HCT116 (cell line): Measurements from ENCODE around the gene CHMP4B. TPM values are rescaled to one million over a fixed set of nuclear protein-coding genes. Genes with fewer than 3 reads are reported as not detected.
A peak's percentile ranks its signal among the peaks of the same experiment; 100 is the strongest.

Experiments used
- ATAC-seq: fragments of 200-7000 bp; cut with Tn5 transposase; 2 replicates; pipeline ENCODE4 v1.9.1; 2020; ENCODE audit warnings: mild to moderate bottlenecking, moderate library complexity
- BruUV-seq: library from RNA; stranded (reverse); fragments of 400-500 nt; replicated peaks from 2 replicates; lab custom pipeline; 2021; lab: Mats Ljungman, UMichigan
- CTCF ChIA-PET: fragments of 300-600 bp; sonication (Branson Sonifier 250); formaldehyde crosslinking; loops from one replicate; lab custom pipeline; 2021; ENCODE audit warnings: antibody characterized with exemption; lab: Charles Lee
- POLR2A ChIA-PET: fragments of 300-600, 350-600 bp; sonication (Branson Sonifier 250); formaldehyde crosslinking; loops from one replicate; lab custom pipeline; 2021; ENCODE audit warnings: antibody characterized with exemption; lab: Charles Lee
- RAD21 ChIA-PET, 2 experiments: fragments of 300-600 bp; sonication (Branson Sonifier 250); formaldehyde crosslinking; loops; one replicate each; lab custom pipeline; 2023; ENCODE audit warnings: low total read pairs in 2 of 2; ENCODE audit not compliant: uncharacterized antibody in 2 of 2, unreplicated experiment in 2 of 2, low non-redundant PET in 1 of 2; lab: Charles Lee
- DNase-seq: peaks from one replicate; pipeline ENCODE4 v3.0.0-alpha.2; 2010; ENCODE audit warnings: low read depth, low spot score
- H2AFZ ChIP-seq: fragments of 200-600 bp; shearing (Covaris generic), sonication (generic); 2 replicates; pipeline ENCODE4 v1.6.1; 2017; ENCODE audit warnings: low read depth, mixed run types, mixed read lengths, antibody characterized with exemption, low read length; ENCODE audit not compliant: poor library complexity, severe bottlenecking
- H3K27ac ChIP-seq: 2 replicates; pipeline ENCODE4 v1.5.1; 2012; ENCODE audit warnings: low read depth, low read length
- H3K27me3 ChIP-seq: fragments of 200-600 bp; sonication (generic); 2 replicates; pipeline ENCODE4 v1.6.1; 2016; ENCODE audit warnings: mixed run types, low read length, mixed read lengths; ENCODE audit not compliant: insufficient read depth
- H3K36me3 ChIP-seq, 2 experiments: fragments of 200-500 bp in 1 of 2; fragments of 200-600 bp in 1 of 2; sonication (Bioruptor generic) in 1 of 2; sonication (generic) in 1 of 2; 2 replicates each; pipeline versions ENCODE4 v1.5.1 to v1.6.1; 2014 to 2016; ENCODE audit warnings: low read length in 2 of 2, inconsistent platforms in 1 of 2, mixed read lengths in 1 of 2, mixed run types in 1 of 2; ENCODE audit not compliant: insufficient read depth in 2 of 2, control insufficient read depth in 1 of 2
- H3K4me1 ChIP-seq, 2 experiments: fragments of 200-600 bp in 1 of 2; sonication (generic) in 1 of 2; 2 replicates each; pipeline versions ENCODE4 v1.5.1 to v1.6.1; 2012 to 2017; ENCODE audit warnings: low read length in 2 of 2, inconsistent platforms in 1 of 2, mild to moderate bottlenecking in 1 of 2, mixed read lengths in 1 of 2, mixed run types in 1 of 2, moderate library complexity in 1 of 2; ENCODE audit not compliant: insufficient read depth in 2 of 2, control insufficient read depth in 1 of 2
- H3K4me2 ChIP-seq: fragments of 200-600 bp; sonication (generic); 2 replicates; pipeline ENCODE4 v1.6.1; 2017; ENCODE audit warnings: mixed run types, low read length, mixed read lengths
- H3K4me3 ChIP-seq, 2 experiments: fragments of 200-600 bp in 1 of 2; sonication (generic) in 1 of 2; replicated peaks in 1 of 2; 2 replicates each; pipeline ENCODE4 v1.5.1; 2011 to 2016; ENCODE audit warnings: low read length in 2 of 2, control low read depth in 1 of 2, low read depth in 1 of 2, mild to moderate bottlenecking in 1 of 2, mixed read lengths in 1 of 2, mixed run types in 1 of 2
- H3K79me2 ChIP-seq: fragments of 200-600 bp; sonication (generic); 2 replicates; pipeline ENCODE4 v1.6.1; 2017; ENCODE audit warnings: mild to moderate bottlenecking, mixed run types, low read length, moderate library complexity, mixed read lengths; ENCODE audit not compliant: insufficient read depth
- H3K9ac ChIP-seq: fragments of 200-600 bp; sonication (generic); 2 replicates; pipeline ENCODE4 v1.6.1; 2016; ENCODE audit warnings: low read length, mixed read lengths
- H3K9me2 ChIP-seq: fragments of 200-600 bp; sonication (generic), shearing (Covaris generic); 2 replicates; pipeline ENCODE4 v1.6.1; 2017; ENCODE audit warnings: mixed run types, mild to moderate bottlenecking, moderate library complexity; ENCODE audit not compliant: insufficient read depth
- H3K9me3 ChIP-seq, 2 experiments: fragments of 200-500 bp in 1 of 2; fragments of 200-600 bp in 1 of 2; sonication (Bioruptor generic) in 1 of 2; sonication (generic) in 1 of 2; 2 replicates each; pipeline ENCODE4 v1.6.1; 2014 to 2017; ENCODE audit warnings: low read length in 2 of 2, mixed read lengths in 2 of 2, inconsistent platforms in 1 of 2, low read depth in 1 of 2, mild to moderate bottlenecking in 1 of 2, mixed run types in 1 of 2, moderate library complexity in 1 of 2; ENCODE audit not compliant: control insufficient read depth in 1 of 2, insufficient read depth in 1 of 2
- H4K20me1 ChIP-seq: fragments of 200-600 bp; sonication (generic), shearing (Covaris generic); 2 replicates; pipeline ENCODE4 v1.6.1; 2017; ENCODE audit warnings: mixed run types, mild to moderate bottlenecking, moderate library complexity; ENCODE audit not compliant: insufficient read depth
- CBX3 ChIP-seq: IDR thresholded peaks from 2 replicates; pipeline ENCODE4 v1.6.1; 2012; ENCODE audit warnings: low read depth
- CEBPB ChIP-seq: IDR thresholded peaks from 2 replicates; pipeline ENCODE4 v1.6.1; 2012; ENCODE audit warnings: low read depth
- EGR1 ChIP-seq: IDR thresholded peaks from 2 replicates; pipeline ENCODE4 v1.6.1; 2012; ENCODE audit warnings: low read depth
- ELF1 ChIP-seq: IDR thresholded peaks from 2 replicates; pipeline ENCODE4 v1.6.1; 2012; ENCODE audit warnings: low read depth, borderline replicate concordance
- EZH2 ChIP-seq: fragments of 200-600 bp; sonication (generic); IDR thresholded peaks from 2 replicates; pipeline ENCODE4 v1.6.1; 2017; ENCODE audit warnings: antibody characterized with exemption, mixed run types
- EZH2phosphoT487 ChIP-seq: fragments of 200-600 bp; IDR thresholded peaks from 2 replicates; pipeline ENCODE4 v1.6.1; 2018; ENCODE audit warnings: antibody characterized with exemption, borderline replicate concordance
- FOSL1 ChIP-seq: IDR thresholded peaks from 2 replicates; pipeline ENCODE4 v1.6.1; 2012; ENCODE audit warnings: low read depth
- MAX ChIP-seq: IDR thresholded peaks from 2 replicates; pipeline ENCODE4 v1.6.1; 2012
- POLR2A ChIP-seq: IDR thresholded peaks from 2 replicates; pipeline ENCODE4 v1.7.0; 2011; ENCODE audit warnings: borderline replicate concordance; ENCODE audit not compliant: insufficient read depth, insufficient read length; ENCODE audit errors: extremely low read depth
- POLR2AphosphoS5 ChIP-seq: IDR thresholded peaks from 2 replicates; pipeline ENCODE4 v1.6.1; 2011; ENCODE audit warnings: mild to moderate bottlenecking, low read depth, low read length, moderate library complexity
- RAD21 ChIP-seq: IDR thresholded peaks from 2 replicates; pipeline ENCODE4 v1.6.1; 2012; ENCODE audit warnings: low read depth, mild to moderate bottlenecking
- SIN3A ChIP-seq: IDR thresholded peaks from 2 replicates; pipeline ENCODE4 v1.6.1; 2012; ENCODE audit warnings: low read depth
- SP1 ChIP-seq: IDR thresholded peaks from 2 replicates; pipeline ENCODE4 v1.6.1; 2012; ENCODE audit warnings: low read depth
- SRF ChIP-seq: IDR thresholded peaks from 2 replicates; pipeline ENCODE4 v1.6.1; 2012; ENCODE audit warnings: low read depth
- YY1 ChIP-seq: IDR thresholded peaks from 2 replicates; pipeline ENCODE4 v1.6.1; 2011; ENCODE audit warnings: low read length, low read depth, moderate library complexity, mild to moderate bottlenecking; ENCODE audit not compliant: insufficient replicate concordance; ENCODE audit errors: extremely low read depth
- ZFX ChIP-seq: fragments of 450-650 bp; IDR thresholded peaks from 2 replicates; pipeline ENCODE4 v1.6.1; 2017
- intact Hi-C: fragments of 100-400 bp; cut with micrococcal nuclease; formaldehyde crosslinking; loops from 2 replicates; pipeline ENCODE4 v1.10.0; 2022
- total RNA-seq: library from RNA; stranded (reverse); gene quantifications from one replicate; pipeline ENCODE4 v1.2.1, GENCODE V29; 2021; ENCODE audit not compliant: unreplicated experiment
- TF ChIP-seq, protein P1 (sequence below): IDR thresholded peaks from 2 replicates; pipeline ENCODE4 v1.6.1; 2012; ENCODE audit warnings: low read depth

CHMP4B gene
- total RNA-seq, 1 experiment from 2014 or later, result 56.9 TPM

DNA sequence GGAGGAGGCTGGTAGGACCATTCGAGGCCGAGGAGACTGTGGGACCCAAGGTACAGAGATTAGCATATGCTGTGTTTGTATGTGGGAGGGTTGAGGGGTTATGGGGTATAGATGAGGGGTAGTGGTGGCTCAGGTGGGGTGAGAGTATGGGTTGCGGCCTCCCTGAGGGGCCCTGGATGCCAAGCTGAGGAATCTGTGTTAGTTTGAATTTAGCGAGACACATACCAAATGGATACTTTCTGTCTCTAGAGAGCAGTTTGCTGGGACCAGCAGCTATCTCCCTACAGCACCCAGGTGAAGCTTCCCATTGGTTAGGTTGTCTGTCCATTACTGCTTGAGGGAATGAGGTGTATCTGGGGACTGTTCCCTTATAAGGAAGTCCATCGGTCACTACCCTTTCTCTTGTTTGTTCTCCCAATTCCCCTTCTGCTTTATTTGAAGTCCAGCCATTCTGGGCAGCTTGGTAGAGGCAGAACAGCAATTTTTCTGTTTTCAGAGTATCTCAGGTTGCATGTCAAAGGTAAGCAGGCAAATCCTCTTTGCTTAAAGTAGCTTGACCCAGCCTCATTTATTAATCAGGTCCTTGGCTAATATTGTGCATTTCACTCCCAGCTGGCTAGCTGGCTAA lies 15.2 kb downstream of the CHMP4B start:
- intact Hi-C loops, result no loop called here
- ChIA-PET RAD21 (no interaction called here), POLR2A (no interaction called here)

DNA sequence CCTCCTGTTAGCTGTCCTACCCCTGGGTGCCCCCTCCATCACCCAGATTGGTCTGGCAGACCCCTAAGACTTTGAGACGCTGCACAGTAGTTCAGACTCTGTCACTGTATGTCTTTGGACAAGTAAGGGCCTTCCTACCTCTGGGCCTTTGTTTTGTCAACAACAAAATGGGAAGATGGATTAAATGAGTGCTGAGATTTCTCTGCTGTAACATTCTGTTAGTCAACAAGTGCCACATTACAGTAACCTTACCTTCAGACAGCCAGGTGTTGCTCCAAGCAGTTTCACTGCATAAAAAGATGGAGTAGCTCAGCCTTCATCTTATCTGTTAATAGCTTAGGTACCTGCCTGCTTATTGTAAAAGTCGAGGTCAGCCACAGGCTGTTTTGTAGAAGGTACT lies 16.0 kb downstream of the CHMP4B start:
- no TSS peak for BruUV-seq
- no peaks in the 10 kb centered on the region for H4K20me1 ChIP-seq
- intact Hi-C loops, result no loop called here
- no peaks in the 10 kb centered on the region for H3K9me2 ChIP-seq
- ChIA-PET CTCF (no interaction called here), POLR2A (no interaction called here), RAD21 (no interaction called here)
- DNase-seq, result no peak
- no peaks in the 10 kb centered on the region for H3K36me3 ChIP-seq
- H3K27me3 ChIP-seq, result no peaks in the 10 kb centered on the region
- H3K9me3 ChIP-seq, result no peaks in the 10 kb centered on the region
- ATAC-seq, result no peak
- H3K4me2 ChIP-seq, result no peak overlapping the region
- H3K27ac ChIP-seq, result no peak overlapping the region
- H3K79me2 ChIP-seq, result peaks cover 67% of the 10 kb centered on the region
- no peak overlapping the region for H3K4me3 ChIP-seq
- no peak overlapping the region for H2AFZ ChIP-seq
- H3K9ac ChIP-seq, result no peak overlapping the region
- 0 out of 4 replicates have a peak, but pooled peaks cover 0 to 4% of the 10 kb centered on the region in 2 experiments for H3K4me1 ChIP-seq
- TF ChIP-seq, protein P1, sequence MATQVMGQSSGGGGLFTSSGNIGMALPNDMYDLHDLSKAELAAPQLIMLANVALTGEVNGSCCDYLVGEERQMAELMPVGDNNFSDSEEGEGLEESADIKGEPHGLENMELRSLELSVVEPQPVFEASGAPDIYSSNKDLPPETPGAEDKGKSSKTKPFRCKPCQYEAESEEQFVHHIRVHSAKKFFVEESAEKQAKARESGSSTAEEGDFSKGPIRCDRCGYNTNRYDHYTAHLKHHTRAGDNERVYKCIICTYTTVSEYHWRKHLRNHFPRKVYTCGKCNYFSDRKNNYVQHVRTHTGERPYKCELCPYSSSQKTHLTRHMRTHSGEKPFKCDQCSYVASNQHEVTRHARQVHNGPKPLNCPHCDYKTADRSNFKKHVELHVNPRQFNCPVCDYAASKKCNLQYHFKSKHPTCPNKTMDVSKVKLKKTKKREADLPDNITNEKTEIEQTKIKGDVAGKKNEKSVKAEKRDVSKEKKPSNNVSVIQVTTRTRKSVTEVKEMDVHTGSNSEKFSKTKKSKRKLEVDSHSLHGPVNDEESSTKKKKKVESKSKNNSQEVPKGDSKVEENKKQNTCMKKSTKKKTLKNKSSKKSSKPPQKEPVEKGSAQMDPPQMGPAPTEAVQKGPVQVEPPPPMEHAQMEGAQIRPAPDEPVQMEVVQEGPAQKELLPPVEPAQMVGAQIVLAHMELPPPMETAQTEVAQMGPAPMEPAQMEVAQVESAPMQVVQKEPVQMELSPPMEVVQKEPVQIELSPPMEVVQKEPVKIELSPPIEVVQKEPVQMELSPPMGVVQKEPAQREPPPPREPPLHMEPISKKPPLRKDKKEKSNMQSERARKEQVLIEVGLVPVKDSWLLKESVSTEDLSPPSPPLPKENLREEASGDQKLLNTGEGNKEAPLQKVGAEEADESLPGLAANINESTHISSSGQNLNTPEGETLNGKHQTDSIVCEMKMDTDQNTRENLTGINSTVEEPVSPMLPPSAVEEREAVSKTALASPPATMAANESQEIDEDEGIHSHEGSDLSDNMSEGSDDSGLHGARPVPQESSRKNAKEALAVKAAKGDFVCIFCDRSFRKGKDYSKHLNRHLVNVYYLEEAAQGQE, result no peak
- no peak for TF ChIP-seq SRF
- no peak for TF ChIP-seq POLR2AphosphoS5
- TF ChIP-seq POLR2A, result no peak
- TF ChIP-seq SP1, result no peak
- TF ChIP-seq YY1, result no peak
- TF ChIP-seq MAX, result no peak
- TF ChIP-seq CBX3, result no peak
- no peak for TF ChIP-seq ZFX
- no peak for TF ChIP-seq EZH2phosphoT487
- no peak for TF ChIP-seq EGR1
- TF ChIP-seq ELF1, result no peak
- no peak for TF ChIP-seq EZH2
- TF ChIP-seq CEBPB, result no peak
- no peak for TF ChIP-seq SIN3A
- TF ChIP-seq FOSL1, result no peak
- TF ChIP-seq RAD21, result no peak

More for the DNA sequence above, 15.2 kb downstream of the CHMP4B start:
- DNase-seq (no peak), ATAC-seq (peak; percentile 59; the same call in 1 of the 2 replicates)
- no peaks in the 10 kb centered on the region for H4K20me1 ChIP-seq
- H3K9me3 ChIP-seq, result no peaks in the 10 kb centered on the region
- no TSS peak for BruUV-seq
- H3K9me2 ChIP-seq, result no peaks in the 10 kb centered on the region
- H3K4me2 ChIP-seq, result no peak overlapping the region
- peaks cover 66% of the 10 kb centered on the region for H3K79me2 ChIP-seq
- H3K9ac ChIP-seq, result no peak overlapping the region
- H3K27me3 ChIP-seq, result no peaks in the 10 kb centered on the region
- H2AFZ ChIP-seq, result no peak overlapping the region
- no peak overlapping the region for H3K27ac ChIP-seq
- no peak overlapping the region for H3K4me3 ChIP-seq
- peaks cover 4 to 7% of the 10 kb centered on the region in 2 experiments for H3K4me1 ChIP-seq
- no peaks in the 10 kb centered on the region for H3K36me3 ChIP-seq
- TF ChIP-seq MAX, result no peak
- TF ChIP-seq EZH2, result no peak
- TF ChIP-seq SRF, result peak; percentile 70; the same call in 1 of the 2 replicates
- CTCF ChIA-PET, result no interaction called here
